ENCODE measurements around the gene CCT6A.
"Not testable (repeated sequence)": the region's sequence is repeated elsewhere in the genome, so short reads cannot be mapped to it uniquely, and the experiment has no call there.

The CCT6A gene

GRCh38 chr7:56053993-56054392, 2.4 kb downstream of the CCT6A start:
- DNase-seq, result no peak

GRCh38 chr7:56062382-56062781, 10.8 kb downstream of the CCT6A start:
- no peak for DNase-seq

DNA sequence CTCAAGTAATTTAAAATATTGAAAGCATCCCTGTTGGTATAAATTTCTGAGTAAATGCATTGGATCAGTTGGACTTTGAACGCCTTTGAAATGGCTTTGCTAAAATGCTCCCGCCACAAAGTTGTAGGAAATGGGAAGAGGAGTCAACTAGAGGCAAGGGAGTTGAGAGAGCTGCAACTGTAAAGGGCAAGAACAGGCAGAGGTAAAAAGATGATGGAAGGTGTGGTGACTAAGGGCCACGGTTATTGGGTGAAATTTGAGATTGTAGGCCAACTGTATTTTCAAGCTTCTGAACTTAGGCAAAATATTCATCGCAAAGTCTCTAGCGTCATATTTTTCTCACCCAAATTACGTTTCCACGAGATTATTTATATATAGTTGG, 11.9 kb downstream of the CCT6A start:
- DNase-seq, result no peak

DNA sequence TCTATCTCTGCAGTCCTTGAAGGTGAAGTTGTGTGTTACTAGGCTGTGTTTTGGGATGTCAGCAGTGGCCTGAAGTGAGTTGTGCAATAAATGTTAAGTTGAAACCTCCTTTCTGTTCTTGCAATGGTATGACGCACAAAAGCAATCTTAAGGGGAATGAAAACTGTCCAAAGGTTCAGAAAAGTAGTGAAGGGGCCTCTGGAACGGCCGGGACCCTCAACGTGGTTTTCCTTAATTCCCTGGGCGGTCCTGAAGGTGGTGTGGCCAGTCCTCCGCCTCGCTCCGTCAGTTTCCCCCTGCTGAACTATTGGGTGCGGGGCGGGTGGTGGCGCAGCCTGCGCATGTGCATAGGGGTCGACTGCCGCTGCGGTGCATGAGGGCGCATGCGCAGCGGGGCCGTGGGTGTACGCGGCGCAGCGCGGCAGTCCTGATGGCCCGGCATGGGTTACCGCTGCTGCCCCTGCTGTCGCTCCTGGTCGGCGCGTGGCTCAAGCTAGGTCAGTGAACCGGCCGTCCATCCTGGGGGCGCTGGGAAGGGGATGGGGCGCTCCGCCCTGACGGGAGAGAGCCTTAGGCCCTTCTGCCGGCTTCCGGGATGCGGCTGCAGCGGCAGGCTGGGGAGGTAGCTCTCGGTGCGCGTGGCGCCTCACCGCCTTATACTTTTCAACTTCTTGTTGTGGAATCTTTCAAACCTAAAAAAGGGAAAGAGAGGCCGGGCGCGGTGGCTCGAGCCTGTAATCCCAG, 12.5 kb downstream of the CCT6A start, which contains the start of gene SUMF2:
TSS of gene SUMF2 (plus strand) at position 405 of the 744 bp plus-strand sequence. CDS start at position 431, 26 bp downstream.
- peak; percentile 90 for DNase-seq

- not testable (repeated sequence) for DNase-seq
These were observed 14.8 kb downstream of the CCT6A start for GRCh38 chr7:56066376-56066775.

- DNase-seq, result peak; percentile 73
These were observed 22.8 kb downstream of the CCT6A start for GRCh38 chr7:56074371-56074791.

DNA sequence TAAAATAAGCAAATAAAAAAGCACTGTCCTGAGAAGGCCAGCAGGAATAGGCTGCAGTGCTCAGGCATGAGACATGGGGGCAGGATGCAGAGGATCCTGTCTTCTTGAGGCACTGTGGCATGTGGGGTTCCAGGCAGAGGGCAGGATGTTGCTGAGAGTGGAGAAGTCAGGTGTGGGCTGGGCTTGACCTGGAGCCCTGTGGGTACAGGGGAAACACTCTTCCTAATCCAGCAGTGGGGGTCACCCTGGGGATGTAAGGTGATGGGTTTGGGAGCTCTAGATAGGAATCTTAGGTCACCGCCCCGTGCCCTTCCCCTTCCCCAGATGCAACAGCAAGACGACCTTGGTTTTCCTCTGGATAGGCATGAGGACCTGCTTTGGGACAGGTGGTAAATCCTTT, 26.1 kb downstream of the CCT6A start:
- DNase-seq, result no peak

DNA sequence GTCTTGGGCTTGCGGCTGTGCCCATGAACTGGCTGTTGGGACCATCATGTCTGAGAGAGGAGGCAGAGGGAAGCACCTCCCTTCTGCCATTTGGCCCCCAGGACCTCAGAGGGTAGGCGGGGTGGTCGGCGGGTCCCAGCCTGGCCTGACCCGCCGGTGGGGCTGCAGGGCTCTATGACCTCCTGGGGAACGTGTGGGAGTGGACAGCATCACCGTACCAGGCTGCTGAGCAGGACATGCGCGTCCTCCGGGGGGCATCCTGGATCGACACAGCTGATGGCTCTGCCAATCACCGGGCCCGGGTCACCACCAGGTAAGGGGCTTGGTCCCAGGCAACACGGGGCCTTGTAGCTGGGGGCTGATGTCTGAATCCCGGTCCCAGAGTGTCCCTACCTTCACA, 26.6 kb downstream of the CCT6A start:
- DNase-seq, result no peak

DNA sequence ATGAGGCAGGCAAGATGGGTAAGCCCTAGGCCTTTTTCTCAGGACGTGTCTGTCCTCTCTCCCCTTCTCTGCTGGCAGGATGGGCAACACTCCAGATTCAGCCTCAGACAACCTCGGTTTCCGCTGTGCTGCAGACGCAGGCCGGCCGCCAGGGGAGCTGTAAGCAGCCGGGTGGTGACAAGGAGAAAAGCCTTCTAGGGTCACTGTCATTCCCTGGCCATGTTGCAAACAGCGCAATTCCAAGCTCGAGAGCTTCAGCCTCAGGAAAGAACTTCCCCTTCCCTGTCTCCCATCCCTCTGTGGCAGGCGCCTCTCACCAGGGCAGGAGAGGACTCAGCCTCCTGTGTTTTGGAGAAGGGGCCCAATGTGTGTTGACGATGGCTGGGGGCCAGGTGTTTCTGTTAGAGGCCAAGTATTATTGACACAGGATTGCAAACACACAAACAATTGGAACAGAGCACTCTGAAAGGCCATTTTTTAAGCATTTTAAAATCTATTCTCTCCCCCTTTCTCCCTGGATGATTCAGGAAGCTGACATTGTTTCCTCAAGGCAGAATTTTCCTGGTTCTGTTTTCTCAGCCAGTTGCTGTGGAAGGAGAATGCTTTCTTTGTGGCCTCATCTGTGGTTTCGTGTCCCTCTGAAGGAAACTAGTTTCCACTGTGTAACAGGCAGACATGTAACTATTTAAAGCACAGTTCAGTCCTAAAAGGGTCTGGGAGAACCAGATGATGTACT, 28.1 kb downstream of the CCT6A start:
- no peak for DNase-seq

DNA sequence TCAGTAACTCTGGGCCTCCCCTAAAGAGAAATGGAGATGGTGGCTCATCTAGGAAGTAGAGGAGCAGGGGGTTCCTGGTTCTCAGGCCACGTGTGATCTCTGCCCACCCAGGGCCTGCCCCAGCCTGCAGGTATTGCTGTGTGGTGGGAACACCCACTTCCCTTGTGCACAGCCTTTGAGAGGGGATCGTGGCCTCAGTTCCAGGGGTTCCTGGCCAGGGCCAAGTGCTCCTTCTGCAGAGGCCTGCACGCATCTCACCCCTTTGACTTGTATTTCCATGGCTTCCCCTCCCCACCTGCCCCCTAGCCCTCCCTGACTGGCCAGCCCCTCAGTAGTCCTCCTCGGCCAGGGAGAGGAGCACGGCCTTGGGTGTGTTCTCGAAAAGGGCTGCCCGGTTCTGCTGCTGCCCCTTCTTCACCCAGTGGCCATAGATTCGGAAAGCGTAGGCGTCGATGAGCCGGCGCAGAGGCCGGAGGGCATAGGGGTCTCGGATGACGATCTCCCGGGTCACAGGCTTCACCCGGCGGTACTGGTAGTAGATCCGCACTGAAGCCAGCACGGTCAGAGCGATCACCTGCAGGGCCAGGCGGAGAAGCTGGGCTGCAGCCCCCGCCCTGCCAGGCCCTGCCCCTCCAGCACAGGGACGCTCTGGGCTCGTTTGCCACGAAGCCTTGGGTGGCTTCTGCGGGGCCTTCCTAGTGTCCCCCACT, 29.3 kb downstream of the CCT6A start:
- DNase-seq, result not testable (repeated sequence)

GRCh38 chr7:56081626-56082340, 30.2 kb downstream of the CCT6A start:
- no peak for DNase-seq

GRCh38 chr7:56083150-56083785, 31.7 kb downstream of the CCT6A start:
- DNase-seq, result no peak

GRCh38 chr7:56086761-56087160, 35.2 kb downstream of the CCT6A start:
- no peak for DNase-seq

DNA sequence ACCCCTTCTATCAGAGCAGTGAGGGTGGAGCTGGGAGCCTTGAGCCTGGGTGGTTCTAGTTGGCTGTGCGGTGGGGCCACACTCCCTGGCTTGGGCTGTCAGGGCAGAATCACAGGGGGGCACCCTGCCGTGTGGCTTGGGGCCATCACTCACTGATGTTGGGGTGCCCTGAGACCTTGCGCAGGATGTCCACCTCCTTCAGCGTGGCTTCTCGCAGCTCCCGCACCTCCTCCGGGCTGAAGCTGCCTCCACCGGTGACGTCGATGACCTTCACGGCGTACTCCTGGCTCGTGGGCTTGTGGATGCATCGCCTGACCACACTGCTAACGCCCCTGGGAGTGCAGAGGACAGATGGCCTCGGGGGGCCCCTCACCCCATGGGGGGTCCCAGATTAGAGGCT, 35.9 kb downstream of the CCT6A start:
- no peak for DNase-seq

- no peak for DNase-seq
These were observed 40.0 kb downstream of the CCT6A start for GRCh38 chr7:56091591-56091990.

DNA sequence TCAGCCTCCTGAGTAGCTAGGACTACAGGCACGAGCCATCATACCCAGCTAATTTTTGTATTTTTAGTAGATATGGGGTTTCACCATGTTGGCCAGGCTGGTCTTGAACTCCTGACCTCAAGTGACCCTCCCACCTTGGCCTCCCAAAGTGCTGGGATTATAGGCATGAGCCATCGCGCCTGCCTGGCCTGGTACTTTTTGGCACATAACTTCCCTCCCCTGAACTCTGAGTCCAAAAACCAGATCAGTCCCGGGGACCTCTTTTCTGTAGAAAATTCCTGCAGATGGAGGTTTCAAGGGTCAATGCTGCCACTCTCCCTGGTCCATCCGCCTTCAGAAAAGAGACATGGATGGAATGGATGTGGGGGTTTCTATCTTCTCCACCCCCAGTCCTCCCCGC, 40.8 kb downstream of the CCT6A start:
- DNase-seq, result not testable (repeated sequence)

DNA sequence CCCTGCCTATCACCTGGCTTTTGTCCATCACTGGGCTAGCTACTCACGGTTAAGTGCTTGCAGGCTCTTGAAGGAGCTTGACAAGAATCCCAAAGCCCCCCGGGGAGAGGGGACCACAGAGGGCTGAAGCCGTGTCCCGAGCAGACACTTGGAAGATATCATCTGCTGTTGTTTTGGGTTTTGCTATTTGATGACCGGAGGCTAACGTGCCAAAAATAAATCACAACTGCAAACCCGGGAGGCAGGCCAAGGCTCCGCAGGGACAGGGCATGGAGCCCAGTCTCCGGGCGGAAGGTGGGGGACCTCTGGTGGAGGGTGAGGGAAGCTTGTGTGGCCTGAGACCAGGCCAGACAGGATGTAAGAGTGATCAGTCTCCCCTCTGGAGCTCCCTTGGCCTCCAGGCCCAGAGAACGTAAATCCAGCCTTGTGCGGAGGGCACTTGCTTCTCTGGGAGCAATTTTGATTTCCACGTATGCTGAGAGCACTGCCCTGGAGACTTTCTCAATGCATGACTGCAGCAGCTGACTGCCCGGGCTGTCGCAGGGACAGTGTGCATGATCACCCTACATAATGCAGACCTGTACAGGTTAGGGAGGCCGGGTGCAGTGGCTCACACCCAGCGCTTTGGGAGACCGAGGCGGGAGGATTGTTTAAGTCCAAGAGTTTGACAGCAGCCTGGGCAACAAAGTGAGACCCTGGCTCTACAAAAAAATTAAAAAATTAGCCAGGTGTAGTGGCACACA, 41.4 kb downstream of the CCT6A start, which contains the start of gene PHKG1:
TSS of gene PHKG1 (minus strand) at position 164 of the 743 bp plus-strand sequence. CDS start 4,011 bp downstream, outside the sequence.
- DNase-seq, result no peak

DNA sequence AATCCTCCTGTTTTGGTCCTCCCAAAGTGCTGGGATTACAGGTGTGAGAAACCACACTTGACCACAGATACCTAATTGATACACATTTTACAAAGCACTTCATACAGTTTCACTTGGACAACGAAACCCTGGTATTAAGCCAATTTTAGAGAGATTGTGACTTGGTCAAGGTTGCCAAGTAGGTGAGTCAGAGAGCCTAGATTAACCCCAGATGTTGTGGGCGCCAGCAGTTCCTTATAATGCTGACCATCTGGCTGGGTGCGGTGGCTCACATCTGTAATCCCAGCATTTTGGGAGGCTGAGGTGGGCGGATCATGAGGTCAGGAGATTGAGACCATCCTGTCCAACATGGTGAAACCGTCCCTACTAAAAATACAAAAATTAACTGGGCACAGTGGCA, 46.1 kb downstream of the CCT6A start:
- DNase-seq, result no peak

- DNase-seq, result not testable (repeated sequence)
These were observed 46.8 kb downstream of the CCT6A start for GRCh38 chr7:56098187-56099008.

GRCh38 chr7:56099653-56100052, 48.1 kb downstream of the CCT6A start:
- no peak for DNase-seq

GRCh38 chr7:56104138-56104537, 52.6 kb downstream of the CCT6A start:
- not testable (repeated sequence) for DNase-seq
